ENCODE measurements around the gene FHOD3. TPM values are rescaled to one million over a fixed set of nuclear protein-coding genes. Genes with fewer than 3 reads are reported as not detected.

FHOD3 gene
- total and polyA plus RNA-seq, 2 experiments from 2014 or later, result 2.7 to 8.7 TPM

- Histone ChIP-seq H3K4me2 (no peak overlapping the region), H3K27ac (ENCODE audit: low read depth) (no peak overlapping the region), H3K4me1 (ENCODE audit: insufficient read depth) (no peaks in the 10 kb centered on the region), H3K36me3 (ENCODE audit: insufficient read depth) (peaks cover 15% of the 10 kb centered on the region; the same call in 1 of the 2 replicates), H3F3A (replicated peaks; ENCODE audit: low read depth) (no peaks in the 10 kb centered on the region), H2AFZ (no peak overlapping the region), H3K27me3 (ENCODE audit: insufficient read depth) (no peaks in the 10 kb centered on the region), H3K79me2 (replicated peaks; ENCODE audit: insufficient read depth) (no peaks in the 10 kb centered on the region), H3K9me2 (ENCODE audit: insufficient read depth) (no peaks in the 10 kb centered on the region), H3K4me3 (no peak overlapping the region), H4K20me1 (replicated peaks; ENCODE audit: insufficient read depth) (peaks cover 21% of the 10 kb centered on the region; the same call in 1 of the 2 replicates)
- H3K36me3 Mint-ChIP-seq (ENCODE audit: low read depth), result peaks cover 28% of the 10 kb centered on the region
- TF ChIP-seq ETS1 (IDR thresholded peaks at IDR 0.05) (no peak), ZNF331 (CRISPR knock-in tag; IDR thresholded peaks at IDR 0.05; ENCODE audit: low read depth) (no peak), STAT1 (IDR thresholded peaks at IDR 0.05; ENCODE audit: unreplicated experiment) (no peak), REST (IDR thresholded peaks at IDR 0.05; ENCODE audit: unreplicated experiment) (no peak), EZH2 (IDR thresholded peaks at IDR 0.05; ENCODE audit: low read depth, unreplicated experiment) (no peak), EZH2phosphoT487 (IDR thresholded peaks at IDR 0.05; ENCODE audit: unreplicated experiment) (no peak), NANOG (IDR thresholded peaks at IDR 0.05; ENCODE audit: borderline replicate concordance) (no peak), CREB1 (CRISPR knock-in tag; IDR thresholded peaks at IDR 0.05; ENCODE audit: low read depth) (no peak), POLR2AphosphoS5 (IDR thresholded peaks at IDR 0.05; ENCODE audit: low read depth) (no peak), ZNF462 (CRISPR knock-in tag; IDR thresholded peaks at IDR 0.05) (no peak), JUNB (IDR thresholded peaks at IDR 0.05; ENCODE audit: unreplicated experiment) (no peak)
- no peak for ATAC-seq
- no peaks in the 10 kb centered on the region for H3K27me3 Mint-ChIP-seq (ENCODE audit: insufficient read depth, low read depth, poor library complexity)
- peaks cover 3% of the 10 kb centered on the region; the same call in 2 of the 3 replicates for H3K4me1 Mint-ChIP-seq
- no peaks in the 10 kb centered on the region for H3K9me3 Mint-ChIP-seq
- no peak for DNase-seq (ENCODE audit: low spot score)
- no peak overlapping the region for H3K27ac Mint-ChIP-seq
- no peak overlapping the region for H3K4me3 Mint-ChIP-seq
Measured at GRCh38 chr18:36817039-36817438, 519.5 kb downstream of the FHOD3 start.
